ENCODE data around the gene MSRB1. TPM values are rescaled to one million over a fixed set of nuclear protein-coding genes. Genes with fewer than 3 reads are reported as not detected.

MSRB1 gene
- total RNA-seq, 4 donors from 2014 or later = 9.6 to 64.0 (median 17.1) TPM

DNA sequence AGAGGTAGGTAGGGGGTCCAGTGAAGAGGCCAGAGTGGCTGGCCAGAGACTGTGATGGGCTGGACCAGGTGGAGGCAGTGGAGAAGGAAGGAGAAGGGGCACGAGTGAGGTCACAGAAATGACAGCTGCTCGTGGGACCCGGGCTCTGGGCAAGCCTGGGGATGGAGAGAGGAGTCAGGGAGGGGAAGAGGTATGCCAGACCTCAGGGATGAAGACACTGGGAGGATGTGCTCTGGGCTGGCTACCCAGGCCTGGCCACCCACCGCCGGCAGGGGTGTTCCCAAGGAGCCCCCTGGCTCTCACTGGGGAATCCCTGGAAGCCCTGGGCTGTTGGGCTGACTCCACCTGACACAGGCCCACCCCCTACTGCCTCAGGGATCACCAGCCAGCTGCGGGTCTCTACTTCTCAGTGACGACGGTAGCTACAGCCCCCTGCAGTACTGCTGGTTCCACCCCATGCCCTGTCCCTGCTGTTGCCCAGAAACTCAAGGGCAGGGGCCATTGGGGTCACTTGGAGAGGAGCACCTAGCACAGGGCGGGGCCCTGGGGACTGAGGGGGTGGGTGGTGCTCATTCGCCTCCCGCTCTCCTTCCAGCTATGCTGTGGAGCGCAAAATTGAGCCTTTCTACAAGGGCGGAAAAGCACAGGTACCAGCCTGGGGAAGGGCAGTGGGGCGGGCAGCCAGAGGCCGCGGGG is 30.6 kb upstream of the MSRB1 start:
- ATAC-seq (ENCODE audit: low FRiP score) (no peak), DNase-seq (ENCODE audit: low spot score) (no peak)
- TF ChIP-seq, protein P1, sequence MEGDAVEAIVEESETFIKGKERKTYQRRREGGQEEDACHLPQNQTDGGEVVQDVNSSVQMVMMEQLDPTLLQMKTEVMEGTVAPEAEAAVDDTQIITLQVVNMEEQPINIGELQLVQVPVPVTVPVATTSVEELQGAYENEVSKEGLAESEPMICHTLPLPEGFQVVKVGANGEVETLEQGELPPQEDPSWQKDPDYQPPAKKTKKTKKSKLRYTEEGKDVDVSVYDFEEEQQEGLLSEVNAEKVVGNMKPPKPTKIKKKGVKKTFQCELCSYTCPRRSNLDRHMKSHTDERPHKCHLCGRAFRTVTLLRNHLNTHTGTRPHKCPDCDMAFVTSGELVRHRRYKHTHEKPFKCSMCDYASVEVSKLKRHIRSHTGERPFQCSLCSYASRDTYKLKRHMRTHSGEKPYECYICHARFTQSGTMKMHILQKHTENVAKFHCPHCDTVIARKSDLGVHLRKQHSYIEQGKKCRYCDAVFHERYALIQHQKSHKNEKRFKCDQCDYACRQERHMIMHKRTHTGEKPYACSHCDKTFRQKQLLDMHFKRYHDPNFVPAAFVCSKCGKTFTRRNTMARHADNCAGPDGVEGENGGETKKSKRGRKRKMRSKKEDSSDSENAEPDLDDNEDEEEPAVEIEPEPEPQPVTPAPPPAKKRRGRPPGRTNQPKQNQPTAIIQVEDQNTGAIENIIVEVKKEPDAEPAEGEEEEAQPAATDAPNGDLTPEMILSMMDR (IDR thresholded peaks at IDR 0.05) = no peak

GRCh38 chr16:1972490-1972877 is 29.5 kb upstream of the MSRB1 start:
- no peak for ATAC-seq (ENCODE audit: low FRiP score)
- DNase-seq (ENCODE audit: low spot score) = no peak
- TF ChIP-seq, protein P1 (IDR thresholded peaks at IDR 0.05) = no peak

- ATAC-seq (ENCODE audit: low FRiP score) = peak; percentile 90
- TF ChIP-seq, protein P1 (IDR thresholded peaks at IDR 0.05) = no peak
- DNase-seq (ENCODE audit: low spot score) = peak; percentile 75
Observed at GRCh38 chr16:1971796-1972489, 28.9 kb upstream of the MSRB1 start, which contains the start of gene TBL3. TBL3 (plus strand) TSS chr16:1972053; CDS start chr16:1972165, 112 bp downstream.

DNA sequence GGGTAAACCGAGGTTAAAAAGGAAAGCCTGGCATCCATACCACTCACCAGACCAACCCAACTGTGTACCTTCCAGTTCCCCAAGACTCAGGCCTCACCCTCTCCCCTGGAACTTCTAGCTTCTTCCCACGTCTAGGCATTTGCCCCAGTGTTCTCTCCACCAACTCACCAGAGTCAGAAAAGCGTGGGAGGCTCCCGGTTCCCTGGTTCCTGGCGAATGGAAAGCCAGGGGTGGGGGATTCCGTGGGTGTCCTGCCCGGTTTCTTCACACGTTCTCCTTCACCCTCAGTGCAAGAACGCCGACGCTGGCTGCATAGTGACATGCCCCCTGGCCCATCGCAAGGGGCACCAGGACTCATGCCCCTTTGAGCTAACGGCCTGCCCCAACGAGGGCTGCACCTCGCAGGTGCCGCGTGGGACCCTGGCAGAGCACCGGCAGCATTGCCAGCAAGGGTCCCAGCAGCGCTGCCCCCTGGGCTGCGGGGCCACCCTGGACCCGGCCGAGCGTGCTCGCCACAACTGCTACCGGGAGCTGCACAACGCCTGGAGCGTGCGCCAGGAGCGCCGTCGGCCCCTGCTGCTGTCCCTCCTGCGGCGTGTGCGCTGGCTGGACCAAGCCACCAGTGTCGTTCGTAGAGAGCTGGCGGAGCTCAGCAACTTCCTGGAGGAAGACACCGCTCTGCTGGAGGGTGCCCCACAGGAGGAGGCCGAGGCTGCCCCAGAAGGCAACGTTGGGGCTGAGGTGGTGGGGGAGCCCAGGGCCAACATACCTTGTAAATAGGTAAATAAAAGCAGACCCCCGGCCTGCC is 25.4 kb upstream of the MSRB1 start:
- DNase-seq (ENCODE audit: low spot score) (no peak), ATAC-seq (ENCODE audit: low FRiP score) (no peak)
- TF ChIP-seq, protein P1 (IDR thresholded peaks at IDR 0.05) = no peak

- TF ChIP-seq, protein P1 (IDR thresholded peaks at IDR 0.05) = no peak
- DNase-seq (ENCODE audit: low spot score) (no peak), ATAC-seq (ENCODE audit: low FRiP score) (no peak)
Observed at GRCh38 chr16:1966460-1966859, 23.5 kb upstream of the MSRB1 start, which contains the start of gene RNF151. RNF151 (plus strand) TSS chr16:1966856; CDS start chr16:1966882, 26 bp downstream.

GRCh38 chr16:1965396-1966001 is 22.5 kb upstream of the MSRB1 start:
- DNase-seq (ENCODE audit: low spot score) (no peak), ATAC-seq (ENCODE audit: low FRiP score) (no peak)
- TF ChIP-seq, protein P1 (IDR thresholded peaks at IDR 0.05) = no peak
